ENCODE measurements around the gene SLC30A5.

SLC30A5 gene

GRCh38 chr5:69052181-69052580 lies 41.6 kb upstream of the SLC30A5 start:
- no peak overlapping the region for H3K4me3 ChIP-seq (ENCODE audit: low read length)
- no peak for TF ChIP-seq CTCF (conservative IDR thresholded peaks at IDR 0.05; ENCODE audit: low read length)
- no peak for DNase-seq (ENCODE audit: low read depth)

GRCh38 chr5:69074664-69075521 lies 18.9 kb upstream of the SLC30A5 start:
- no peak for DNase-seq (ENCODE audit: low read depth)
- H3K4me3 ChIP-seq (ENCODE audit: low read length), result no peak overlapping the region
- no peak for TF ChIP-seq CTCF (conservative IDR thresholded peaks at IDR 0.05; ENCODE audit: low read length)

- no peak for TF ChIP-seq CTCF (conservative IDR thresholded peaks at IDR 0.05; ENCODE audit: low read length)
- no peak for DNase-seq (ENCODE audit: low read depth)
- no peak overlapping the region for H3K4me3 ChIP-seq (ENCODE audit: low read length)
Observed at GRCh38 chr5:69075522-69076179, 18.2 kb upstream of the SLC30A5 start.

- DNase-seq (ENCODE audit: low read depth), result no peak
- TF ChIP-seq CTCF (conservative IDR thresholded peaks at IDR 0.05; ENCODE audit: low read length), result no peak
- no peak overlapping the region for H3K4me3 ChIP-seq (ENCODE audit: low read length)
Observed at GRCh38 chr5:69078921-69079540, 14.8 kb upstream of the SLC30A5 start.

- DNase-seq (ENCODE audit: low read depth), result no peak
- TF ChIP-seq CTCF (conservative IDR thresholded peaks at IDR 0.05; ENCODE audit: low read length), result no peak
- no peak overlapping the region for H3K4me3 ChIP-seq (ENCODE audit: low read length)
Observed at GRCh38 chr5:69079556-69079955, 14.3 kb upstream of the SLC30A5 start.

- no peak overlapping the region for H3K4me3 ChIP-seq (ENCODE audit: low read length)
- TF ChIP-seq CTCF (conservative IDR thresholded peaks at IDR 0.05; ENCODE audit: low read length), result no peak
- DNase-seq (ENCODE audit: low read depth), result no peak
Observed at GRCh38 chr5:69083412-69083811, 10.4 kb upstream of the SLC30A5 start.
